ENCODE data around the gene CASR. TPM values are rescaled to one million over a fixed set of nuclear protein-coding genes. Genes with fewer than 3 reads are reported as not detected.

CASR gene
- total RNA-seq, 2 experiments from 2014 or later: 0.04 TPM; not detected in 1

DNA sequence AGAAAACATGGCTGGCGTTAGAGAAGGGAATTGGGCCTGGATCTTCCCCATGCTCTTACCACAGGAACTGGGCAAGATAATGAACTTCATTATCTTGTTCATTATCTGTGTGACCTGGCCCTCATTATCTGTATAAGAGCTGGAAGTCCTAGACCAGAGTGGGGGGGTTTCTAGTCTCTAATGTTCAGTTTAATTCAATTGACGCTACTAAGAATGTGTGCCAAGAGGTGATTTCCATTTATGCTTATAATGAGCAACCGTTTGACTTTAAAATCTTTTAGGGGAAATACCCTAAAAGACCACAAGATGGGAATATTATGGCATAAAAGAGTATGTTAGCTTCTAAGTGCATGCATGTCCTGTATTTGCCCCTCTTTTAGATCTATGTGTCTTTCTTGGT is 82.5 kb downstream of the CASR start:
- no peak overlapping the region for H3K27ac ChIP-seq (ENCODE audit: low read depth, low read length, poor library complexity, severe bottlenecking)
- H3K9me2 ChIP-seq (ENCODE audit: insufficient read depth, low read length): no peaks in the 10 kb centered on the region
- no peaks in the 10 kb centered on the region for H3K9me3 ChIP-seq (ENCODE audit: low read length)
- no peak overlapping the region for H2AFZ ChIP-seq (ENCODE audit: low read length)
- intact Hi-C loops (cut with micrococcal nuclease; ENCODE audit: unreplicated experiment): no loop called here
- ChIA-PET POLR2A (interaction anchor here (0.5 to 0.6 kb wide), 2 partner anchors 106 to 295 kb away, joined by 3 read pairs; no protein-coding TSS in a partner anchor), CTCF (ENCODE audit: unreplicated experiment) (no interaction called here)
- peaks cover under 1% of the 10 kb centered on the region for H3K4me1 ChIP-seq (ENCODE audit: insufficient read depth, low read length, poor library complexity, severe bottlenecking)
- H3K4me2 ChIP-seq (ENCODE audit: low read length): no peak overlapping the region
- H3K4me3 ChIP-seq (ENCODE audit: low read depth, low read length, poor library complexity, severe bottlenecking): no peak overlapping the region
- H4K20me1 ChIP-seq (ENCODE audit: insufficient read depth, low read length): no peaks in the 10 kb centered on the region
- no peaks in the 10 kb centered on the region for H3K36me3 ChIP-seq (ENCODE audit: insufficient read depth, low read length)
- DNase-seq (ENCODE audit: low spot score): no peak
- no peaks in the 10 kb centered on the region for H3K79me2 ChIP-seq (ENCODE audit: insufficient read depth, low read depth, low read length)
- no TSS peak for BruUV-seq (replicated peaks)
- TF ChIP-seq EZH2phosphoT487 (IDR thresholded peaks at IDR 0.05; ENCODE audit: borderline replicate concordance, low read depth, low read length) (no peak), CTCF (conservative IDR thresholded peaks at IDR 0.05; ENCODE audit: low read length) (no peak)

DNA sequence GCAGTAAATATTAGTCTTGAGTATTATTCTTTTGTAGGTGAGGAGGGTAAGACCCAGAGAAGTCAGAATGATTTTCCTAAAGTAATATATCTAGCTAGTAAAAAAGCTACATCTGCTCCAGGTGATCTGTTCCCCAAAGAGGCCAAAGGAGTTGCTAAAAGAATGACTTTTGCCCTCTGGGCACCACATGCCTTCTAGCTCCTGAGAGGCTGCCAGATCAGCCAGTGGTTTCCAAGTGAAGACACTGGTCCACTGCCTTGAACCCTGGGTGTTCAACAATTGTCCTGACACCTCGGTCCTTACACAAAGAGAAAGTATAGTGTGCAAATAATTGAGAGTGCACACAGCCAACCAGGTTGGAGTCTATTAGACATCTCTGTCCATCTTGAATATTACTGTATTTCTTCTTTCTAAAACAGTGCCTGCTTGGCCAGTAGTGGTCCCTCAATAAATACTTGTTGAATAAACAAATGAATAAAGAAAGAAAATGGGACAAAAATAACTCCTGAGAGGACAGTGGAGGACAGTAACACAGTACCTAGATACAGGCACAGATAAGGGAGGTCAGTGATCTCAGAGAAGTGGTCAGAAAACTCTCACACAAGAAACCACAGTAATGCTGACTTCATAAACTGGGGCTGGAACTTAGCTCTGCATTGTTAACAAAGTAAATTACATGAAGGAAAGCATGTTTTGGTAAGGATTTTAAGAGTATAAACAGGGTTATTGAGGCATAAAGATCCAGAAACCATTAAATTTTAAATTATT is 85.0 kb downstream of the CASR start:
- Histone ChIP-seq H3K4me2 (ENCODE audit: low read length) (no peak overlapping the region), H3K9me2 (ENCODE audit: insufficient read depth, low read length) (no peaks in the 10 kb centered on the region), H3K4me3 (ENCODE audit: low read depth, low read length, poor library complexity, severe bottlenecking) (no peak overlapping the region), H3K9me3 (ENCODE audit: low read length) (no peaks in the 10 kb centered on the region), H3K27ac (ENCODE audit: low read depth, low read length, poor library complexity, severe bottlenecking) (no peak overlapping the region), H3K79me2 (ENCODE audit: insufficient read depth, low read depth, low read length) (no peaks in the 10 kb centered on the region), H4K20me1 (ENCODE audit: insufficient read depth, low read length) (no peaks in the 10 kb centered on the region), H2AFZ (ENCODE audit: low read length) (no peak overlapping the region), H3K4me1 (ENCODE audit: insufficient read depth, low read length, poor library complexity, severe bottlenecking) (peaks cover 25% of the 10 kb centered on the region), H3K36me3 (ENCODE audit: insufficient read depth, low read length) (no peaks in the 10 kb centered on the region)
- CTCF ChIA-PET (ENCODE audit: unreplicated experiment): no interaction called here
- no peak for TF ChIP-seq EZH2phosphoT487 (IDR thresholded peaks at IDR 0.05; ENCODE audit: borderline replicate concordance, low read depth, low read length)
- no peak for TF ChIP-seq CTCF (conservative IDR thresholded peaks at IDR 0.05; ENCODE audit: low read length)
- intact Hi-C loops (cut with micrococcal nuclease; ENCODE audit: unreplicated experiment): no loop called here
- DNase-seq (ENCODE audit: low spot score): no peak
- POLR2A ChIA-PET: interaction anchor here (0.5 kb wide), 1 partner anchor 148 kb away, joined by 3 read pairs; no protein-coding TSS in a partner anchor
- no TSS peak for BruUV-seq (replicated peaks)

DNA sequence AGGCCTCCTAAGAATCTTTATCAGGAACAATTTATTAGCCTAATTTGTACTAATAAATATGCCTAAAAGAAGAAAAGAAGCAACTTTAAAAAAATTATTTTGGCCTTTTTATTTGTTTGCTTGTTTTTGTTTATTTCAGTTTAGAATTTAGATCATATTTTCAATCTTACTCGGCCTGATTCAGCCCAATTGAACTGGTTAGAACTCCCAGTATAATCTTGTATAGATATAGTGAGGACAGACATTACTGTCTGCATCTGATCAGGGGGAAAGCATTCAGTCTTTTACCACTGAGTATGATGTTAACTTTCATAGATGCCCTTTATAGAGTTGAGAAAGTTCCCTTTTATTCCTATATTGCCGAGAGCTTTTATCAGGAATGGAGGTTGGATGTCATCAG is 85.6 kb downstream of the CASR start:
- Histone ChIP-seq H3K36me3 (ENCODE audit: insufficient read depth, low read length) (no peaks in the 10 kb centered on the region), H4K20me1 (ENCODE audit: insufficient read depth, low read length) (no peaks in the 10 kb centered on the region), H3K79me2 (ENCODE audit: insufficient read depth, low read depth, low read length) (no peaks in the 10 kb centered on the region), H2AFZ (ENCODE audit: low read length) (no peak overlapping the region), H3K9me3 (ENCODE audit: low read length) (no peaks in the 10 kb centered on the region), H3K4me2 (ENCODE audit: low read length) (no peak overlapping the region), H3K27ac (ENCODE audit: low read depth, low read length, poor library complexity, severe bottlenecking) (no peak overlapping the region), H3K4me3 (ENCODE audit: low read depth, low read length, poor library complexity, severe bottlenecking) (no peak overlapping the region), H3K9me2 (ENCODE audit: insufficient read depth, low read length) (no peaks in the 10 kb centered on the region), H3K4me1 (ENCODE audit: insufficient read depth, low read length, poor library complexity, severe bottlenecking) (peaks cover 28% of the 10 kb centered on the region)
- DNase-seq (ENCODE audit: low spot score): no peak
- no TSS peak for BruUV-seq (replicated peaks)
- ChIA-PET CTCF (ENCODE audit: unreplicated experiment) (no interaction called here), POLR2A (no interaction called here)
- intact Hi-C loops (cut with micrococcal nuclease; ENCODE audit: unreplicated experiment): no loop called here
- TF ChIP-seq CTCF (conservative IDR thresholded peaks at IDR 0.05; ENCODE audit: low read length) (no peak), EZH2phosphoT487 (IDR thresholded peaks at IDR 0.05; ENCODE audit: borderline replicate concordance, low read depth, low read length) (no peak)
